GM18861 (cell line): ENCODE results near the gene SPRED1.
"Not testable (repeated sequence)": the region's sequence is repeated elsewhere in the genome, so short reads cannot be mapped to it uniquely, and the experiment has no call there.

Experiments used
- ATAC-seq: cut with Tn5 transposase; IDR thresholded peaks from one replicate; pipeline ENCODE4 v1.9.1; 2021; ENCODE audit not compliant: unreplicated experiment

The SPRED1 gene

DNA sequence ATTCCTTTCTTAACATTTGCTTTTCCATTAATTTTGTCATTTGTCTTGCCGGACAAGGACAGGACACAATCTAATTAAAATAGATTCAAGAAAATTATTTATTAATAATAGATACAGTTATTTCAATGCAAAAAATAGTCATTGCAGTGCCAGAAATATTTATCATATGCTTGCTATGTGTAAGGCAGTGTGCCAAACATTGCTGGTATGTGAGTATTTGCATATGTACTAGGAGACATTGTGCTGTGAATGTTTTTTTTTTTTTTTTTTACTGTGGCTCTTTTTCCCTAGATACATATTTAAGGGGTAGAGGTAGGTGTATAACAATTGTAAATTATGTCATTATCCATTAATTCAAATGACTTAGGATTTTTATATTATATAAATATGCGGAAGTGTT lies 23.3 kb downstream of the SPRED1 start:
- ATAC-seq: no peak

DNA sequence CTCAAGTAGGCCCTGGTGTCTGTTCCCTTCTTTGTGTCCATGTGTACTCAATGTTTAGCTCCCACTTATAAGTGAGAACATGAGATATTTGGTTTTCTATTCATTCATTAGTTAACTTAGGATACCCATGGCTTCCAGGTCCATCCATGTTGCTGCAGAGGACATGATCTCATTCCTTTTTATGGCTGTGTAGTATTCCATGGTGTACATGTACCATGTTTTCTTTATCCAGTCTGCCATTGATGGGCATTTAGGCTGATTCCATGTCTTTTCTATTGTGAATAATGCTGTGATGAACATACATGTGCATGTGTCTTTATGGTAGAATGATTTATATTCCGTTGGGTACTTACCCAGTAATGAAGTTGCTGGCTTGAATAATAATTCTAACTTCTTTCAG lies 24.6 kb downstream of the SPRED1 start:
- not testable (repeated sequence) for ATAC-seq

DNA sequence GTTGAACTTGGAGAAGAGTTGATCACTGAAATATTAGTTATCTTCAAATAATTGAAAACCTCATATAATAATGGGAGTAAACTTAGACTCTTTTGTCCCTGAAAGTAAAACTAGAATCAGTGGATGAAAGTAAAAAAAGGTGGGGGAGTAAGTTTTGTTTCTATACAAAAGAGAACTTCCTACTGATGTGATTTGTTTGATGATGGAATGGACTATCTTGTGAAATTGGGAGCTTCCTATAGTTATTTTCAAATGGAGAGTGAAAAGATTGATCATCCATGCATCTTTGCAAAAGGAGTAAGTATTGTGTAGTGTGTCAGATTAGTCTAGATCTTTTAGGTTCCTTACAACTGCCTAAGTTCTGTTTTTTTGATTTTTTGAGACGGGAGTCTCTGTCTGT lies 28.4 kb downstream of the SPRED1 start:
- ATAC-seq: no peak

DNA sequence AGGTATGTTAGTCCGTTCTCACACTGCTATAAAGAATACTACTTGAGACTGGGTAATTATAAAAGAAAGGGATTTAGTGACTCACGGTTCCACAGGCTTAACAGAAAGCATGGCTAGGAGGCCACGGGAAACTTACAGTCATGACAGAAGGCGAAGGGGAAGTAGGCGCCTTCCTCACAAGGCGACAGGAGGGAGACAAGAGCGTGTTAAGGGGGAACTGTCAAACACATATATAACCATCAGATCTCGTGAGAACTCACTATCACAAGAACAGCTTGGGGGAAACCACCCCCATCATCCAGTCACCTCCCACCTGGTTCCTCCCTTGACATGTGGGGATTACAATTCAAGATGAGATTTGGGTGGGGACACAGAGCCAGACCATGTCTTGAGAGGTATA lies 30.4 kb downstream of the SPRED1 start:
- ATAC-seq: no peak

DNA sequence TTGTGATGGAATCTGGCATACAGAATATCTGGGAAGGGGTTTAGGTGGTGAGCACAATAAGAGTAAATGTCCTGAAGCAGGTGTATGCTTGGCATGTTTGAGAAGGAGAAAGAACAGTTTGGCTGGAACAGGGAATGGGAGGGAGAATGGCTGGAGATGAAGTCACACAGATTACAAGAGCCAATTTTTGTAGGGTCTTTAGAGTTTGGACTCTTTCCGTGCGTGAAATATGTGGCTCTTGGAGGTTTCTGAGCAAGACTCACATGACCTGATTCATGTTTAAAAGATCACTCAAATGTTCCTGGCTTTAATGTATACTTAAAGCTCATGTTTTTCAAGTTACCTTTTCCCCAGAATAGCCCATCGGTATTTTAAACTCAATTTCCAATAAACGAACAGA lies 32.8 kb downstream of the SPRED1 start:
- no peak for ATAC-seq

DNA sequence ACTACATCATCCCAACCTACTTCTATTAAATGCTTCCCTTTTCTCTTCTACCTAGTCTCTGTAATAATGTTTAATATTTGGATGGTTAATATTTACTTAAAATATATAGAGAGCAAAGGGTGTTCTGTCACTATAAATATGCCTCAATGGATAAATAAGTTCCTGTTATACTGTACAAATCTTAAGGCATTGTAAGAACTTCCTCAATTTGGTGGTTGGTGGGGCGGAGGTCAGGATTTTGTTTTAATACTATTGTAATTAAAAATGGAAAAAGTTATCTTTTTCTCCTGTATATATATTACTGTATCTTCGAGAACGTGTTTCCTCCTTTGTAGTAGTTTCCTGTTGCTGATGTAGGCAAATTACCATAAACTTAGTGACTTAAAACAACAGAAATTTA lies 41.5 kb downstream of the SPRED1 start:
- no peak for ATAC-seq

DNA sequence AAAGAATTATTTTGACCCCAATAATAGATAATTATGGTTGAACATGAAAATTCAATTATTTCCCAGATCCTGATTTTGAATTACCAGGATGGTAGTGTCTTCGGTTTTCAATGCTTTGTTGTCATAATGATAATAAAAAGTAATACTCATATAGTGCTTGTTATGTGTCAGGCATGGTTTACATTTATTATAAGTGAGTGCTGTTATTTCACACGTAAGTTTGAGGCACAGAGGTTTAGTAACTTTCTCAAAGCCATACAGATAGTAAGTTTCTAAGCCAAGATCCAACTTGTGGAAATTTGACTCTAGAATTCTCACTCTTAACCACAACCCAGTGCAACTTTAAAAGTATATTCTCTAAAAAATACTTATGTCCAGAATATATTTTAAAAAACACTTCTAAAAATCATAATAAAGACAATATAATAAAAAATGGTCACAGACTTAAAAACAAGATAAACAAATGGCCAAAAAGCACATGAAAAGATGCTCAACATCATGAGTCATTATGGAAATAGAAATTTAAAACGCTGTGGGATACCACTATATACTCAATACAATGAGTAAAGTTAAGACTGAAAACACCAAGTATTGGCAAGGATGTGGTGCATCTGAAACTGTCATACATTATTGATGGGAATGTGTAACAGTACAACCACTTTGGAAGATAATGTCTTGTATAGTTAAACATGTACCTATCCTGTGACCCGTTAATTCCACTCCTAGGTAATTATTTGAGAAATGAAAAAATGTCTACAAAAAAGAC lies 45.2 kb downstream of the SPRED1 start:
- ATAC-seq: no peak

DNA sequence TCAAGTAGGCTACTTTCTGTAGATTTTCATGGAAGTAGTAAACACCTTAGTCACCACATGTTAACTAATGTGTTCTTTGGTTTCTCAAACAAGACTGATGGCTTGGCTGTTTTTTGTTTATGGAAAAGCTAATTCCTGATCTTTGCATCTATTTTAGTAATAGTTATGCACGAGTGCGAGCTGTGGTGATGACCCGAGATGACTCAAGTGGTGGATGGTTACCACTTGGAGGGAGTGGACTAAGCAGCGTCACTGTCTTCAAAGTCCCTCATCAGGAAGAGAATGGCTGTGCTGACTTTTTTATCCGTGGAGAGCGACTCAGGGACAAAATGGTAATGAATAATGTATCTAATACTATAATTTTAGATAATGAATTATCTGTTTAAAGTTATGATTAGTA lies 46.6 kb downstream of the SPRED1 start:
- no peak for ATAC-seq

DNA sequence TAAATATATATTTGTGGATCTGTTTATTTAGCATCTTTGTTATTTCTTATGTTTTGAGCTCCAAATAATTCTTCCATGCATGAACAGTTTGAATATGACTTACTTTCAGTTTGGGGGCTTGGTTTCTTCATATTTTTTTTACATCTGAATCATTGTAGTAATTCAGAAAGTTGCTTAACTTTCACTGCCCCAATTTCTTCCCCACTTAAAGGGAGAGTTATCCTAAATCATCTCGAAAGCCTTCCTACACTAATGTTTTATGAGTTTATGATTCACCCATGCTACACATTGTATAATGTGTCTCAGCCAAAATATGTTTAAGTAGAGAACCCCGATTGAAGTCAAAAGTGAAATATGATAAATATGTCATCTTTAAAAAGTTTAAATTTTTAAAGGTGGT lies 47.8 kb downstream of the SPRED1 start:
- no peak for ATAC-seq

DNA sequence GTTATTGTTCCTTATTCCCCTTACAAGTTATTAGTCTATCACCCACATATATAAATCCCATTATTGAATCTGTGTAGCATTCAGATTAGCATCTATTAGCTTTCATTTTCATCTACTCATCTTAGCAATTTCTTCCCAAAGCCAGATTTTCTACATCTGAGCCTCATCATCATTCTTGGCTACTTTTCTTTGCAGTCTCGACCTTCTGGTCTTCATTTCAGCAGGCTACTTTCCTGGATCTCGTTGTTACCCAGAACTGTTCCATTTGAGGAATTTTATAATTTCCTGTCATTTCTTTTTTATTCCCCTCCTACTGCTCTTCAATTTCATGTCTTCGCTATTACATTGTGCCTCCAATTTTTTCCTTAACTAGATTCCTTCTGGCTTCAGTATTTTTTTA lies 51.8 kb downstream of the SPRED1 start:
- no peak for ATAC-seq

DNA sequence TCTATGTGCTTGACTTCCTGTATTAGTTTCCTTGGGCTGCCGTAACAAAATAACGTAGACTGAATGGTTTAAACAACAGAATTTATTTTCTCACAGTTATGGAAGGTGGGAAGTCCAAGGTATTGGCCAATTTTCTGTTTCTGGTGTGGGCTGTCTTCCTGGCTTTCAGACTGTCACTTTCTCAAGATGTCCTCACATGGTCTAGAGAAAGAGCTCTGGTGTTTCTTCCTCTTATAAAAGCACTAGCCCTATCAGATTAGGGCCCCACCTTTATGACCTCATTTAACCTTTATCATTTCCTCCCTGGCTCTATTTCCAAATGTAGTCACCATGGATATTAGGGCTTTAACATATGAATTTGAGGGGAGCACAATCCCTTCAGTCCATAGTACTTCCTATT lies 54.6 kb downstream of the SPRED1 start:
- ATAC-seq: no peak

DNA sequence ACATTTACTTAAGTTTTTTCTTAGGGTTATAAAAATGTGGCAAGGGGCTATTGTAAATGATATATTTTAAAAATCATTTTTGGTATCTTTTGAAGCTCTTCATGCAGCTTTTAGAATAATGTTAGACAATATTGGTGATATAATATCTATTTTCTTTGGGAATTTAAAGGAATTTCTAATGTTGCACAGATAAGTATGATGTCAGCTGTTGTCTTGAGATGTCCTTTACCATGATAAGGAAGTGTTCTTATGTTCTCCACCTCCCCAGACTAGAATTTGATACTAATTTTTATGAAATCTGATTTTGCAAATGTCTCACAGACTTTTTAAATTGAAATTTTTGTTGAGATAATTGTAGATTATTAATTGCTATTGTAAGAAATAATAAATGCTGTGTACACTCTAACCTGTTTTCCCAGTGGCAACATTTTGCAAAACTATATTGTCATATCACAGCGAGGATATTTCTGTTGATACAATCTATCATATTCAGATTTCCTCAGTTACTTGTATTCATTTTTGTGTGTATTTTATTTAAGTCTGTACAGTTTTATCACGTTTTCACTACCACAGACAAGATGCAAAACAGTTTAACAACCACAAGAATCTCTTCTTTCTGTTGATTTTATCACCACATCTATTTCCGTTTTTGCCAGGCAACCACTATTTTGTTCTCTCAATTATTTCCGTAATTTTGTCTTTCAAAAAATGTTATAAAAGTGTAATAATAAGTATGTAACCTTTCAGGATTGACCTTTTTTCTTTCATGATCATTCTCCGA lies 55.4 kb downstream of the SPRED1 start:
- no peak for ATAC-seq

DNA sequence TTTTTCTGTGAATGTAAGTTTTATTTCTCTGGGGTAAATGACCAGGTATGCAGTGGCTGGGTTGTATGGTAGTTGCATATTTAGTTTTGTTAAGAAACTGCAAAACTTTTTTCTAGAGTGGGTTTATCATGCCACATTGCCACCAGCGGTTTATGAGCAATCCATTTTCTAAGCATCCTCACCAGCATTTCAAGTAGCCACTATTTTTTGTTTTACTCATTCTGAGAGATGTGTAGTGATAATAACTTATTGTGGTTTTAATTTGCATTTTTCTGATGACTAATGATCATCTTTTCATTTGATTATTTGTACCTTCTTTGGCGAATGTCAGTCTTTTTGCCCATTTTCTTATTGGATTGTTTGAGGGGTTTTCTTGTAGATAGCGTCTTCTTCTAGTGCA lies 56.2 kb downstream of the SPRED1 start:
- ATAC-seq: peak; percentile 86

DNA sequence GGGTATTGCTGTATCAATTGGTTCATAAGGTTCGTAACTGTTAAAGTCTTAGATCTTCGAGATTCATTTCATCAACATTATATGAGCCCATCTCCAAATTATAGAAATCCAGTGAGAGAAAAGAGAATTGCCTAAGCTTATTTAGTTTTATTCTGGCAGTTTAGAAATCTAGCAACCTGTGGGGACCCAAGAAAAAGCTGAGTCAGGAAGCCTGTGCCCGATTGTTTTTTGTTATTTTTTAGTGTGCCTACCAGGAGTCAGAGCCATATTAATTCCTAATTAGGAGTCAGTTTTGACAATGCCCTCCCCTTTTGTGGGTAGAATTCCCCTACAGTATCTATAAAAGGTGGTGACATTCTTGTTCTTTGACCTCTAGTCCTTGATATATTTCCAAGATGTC lies 59.6 kb downstream of the SPRED1 start:
- no peak for ATAC-seq

DNA sequence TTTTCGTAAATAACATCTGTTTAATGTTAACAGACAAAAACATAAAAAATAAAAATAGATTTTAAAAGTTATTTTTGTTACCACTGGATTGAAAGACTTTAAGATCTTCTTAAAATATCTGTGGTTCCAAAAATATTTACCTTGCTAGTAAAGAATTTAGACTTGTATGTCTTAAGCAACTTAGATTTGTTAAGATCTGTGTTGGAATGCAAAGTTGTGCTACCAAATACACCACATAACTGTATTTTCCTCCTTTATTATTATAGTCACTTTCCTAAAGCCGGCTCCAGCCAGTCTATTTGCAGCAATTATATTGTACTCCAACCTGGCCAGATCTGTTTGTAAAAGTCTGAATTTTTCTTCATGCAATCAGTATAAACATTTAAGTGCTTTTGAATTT lies 63.7 kb downstream of the SPRED1 start:
- ATAC-seq: no peak

DNA sequence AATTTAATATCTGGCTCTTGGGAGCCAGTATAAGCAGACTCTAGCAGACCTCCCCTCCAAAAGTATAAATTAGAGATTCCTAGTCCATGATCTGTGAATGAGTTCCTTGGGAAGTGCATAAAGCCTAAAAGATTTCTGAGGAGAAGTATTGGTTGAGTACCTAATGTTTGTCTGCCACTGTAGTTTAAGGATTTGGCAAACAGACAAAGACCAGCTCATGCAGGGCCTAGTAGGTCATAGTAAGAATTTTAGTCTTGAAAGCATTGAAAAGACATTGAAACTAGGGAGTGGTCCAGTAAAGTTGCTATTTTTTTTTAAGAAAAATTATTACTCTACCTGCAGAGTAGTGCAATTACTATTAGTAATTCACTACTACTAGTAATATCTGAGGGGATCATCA lies 67.5 kb downstream of the SPRED1 start:
- no peak for ATAC-seq

DNA sequence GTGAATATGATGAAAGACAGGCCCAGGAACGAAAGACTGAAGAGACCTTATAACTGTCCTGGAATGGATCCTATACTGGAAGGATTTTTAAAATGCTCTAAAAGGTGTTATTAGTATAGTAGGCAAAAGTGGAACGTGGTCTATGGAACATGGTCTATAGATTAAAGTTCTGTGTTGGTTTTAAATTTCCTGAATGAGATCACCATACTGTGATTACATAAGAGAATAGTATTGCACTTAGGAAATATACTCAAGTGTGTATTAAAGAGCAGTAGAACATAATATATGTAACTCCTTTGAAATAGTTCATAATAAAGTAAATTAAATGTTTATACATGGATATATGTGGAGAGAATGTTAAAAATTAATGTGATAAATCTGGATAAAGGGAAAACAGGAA lies 68.2 kb downstream of the SPRED1 start:
- no peak for ATAC-seq

DNA sequence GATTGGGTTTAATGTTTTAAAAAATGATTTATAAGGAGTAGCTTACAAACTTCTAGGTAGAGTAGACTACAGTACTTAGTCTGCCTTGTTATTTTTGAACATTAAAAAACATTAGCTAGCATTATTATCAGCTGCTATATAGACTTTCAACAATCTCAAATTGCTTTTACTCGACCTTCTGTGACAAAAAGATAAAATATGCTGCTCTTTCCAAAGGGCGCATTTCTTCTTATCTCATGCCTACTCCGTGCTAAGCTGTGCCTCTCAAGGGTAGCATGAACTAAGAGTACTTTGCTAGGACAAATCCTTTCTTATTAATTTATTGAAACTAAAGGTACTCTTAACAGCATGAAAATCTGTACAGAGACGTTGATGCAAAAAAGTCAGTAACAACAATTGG lies 71.3 kb downstream of the SPRED1 start:
- ATAC-seq: no peak

DNA sequence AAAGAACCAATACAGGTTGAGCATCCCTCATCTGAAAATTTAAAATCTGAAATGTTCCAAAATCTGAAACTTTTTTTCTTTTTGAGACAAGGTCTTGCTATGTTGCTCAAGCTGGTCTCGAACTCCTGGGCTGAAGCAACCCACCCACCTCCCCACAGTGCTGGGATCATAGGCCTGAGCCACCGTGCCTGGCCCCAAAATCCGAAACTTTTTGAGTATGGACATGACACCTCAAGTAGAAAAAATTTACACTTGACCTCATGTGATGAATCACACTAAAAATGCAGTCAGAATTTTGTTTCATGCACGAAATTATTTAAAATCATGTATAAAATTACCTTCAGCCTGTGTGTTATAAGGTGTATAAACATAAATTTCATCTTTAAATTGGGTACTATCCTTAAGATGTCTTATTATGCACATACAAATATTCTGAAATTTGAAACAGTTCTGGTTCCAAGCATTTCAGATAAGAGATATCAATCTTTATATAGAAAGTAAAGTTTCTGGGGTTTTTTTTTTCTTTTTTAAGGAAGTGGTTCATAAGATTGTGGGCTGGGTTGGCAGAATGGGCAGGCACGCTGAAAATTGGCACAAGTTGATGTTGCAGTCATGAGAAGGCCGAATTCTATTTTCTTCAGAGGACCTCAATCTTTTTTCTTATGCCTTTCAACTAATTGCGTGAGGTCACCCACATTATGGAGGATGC lies 72.5 kb downstream of the SPRED1 start:
- ATAC-seq: no peak

DNA sequence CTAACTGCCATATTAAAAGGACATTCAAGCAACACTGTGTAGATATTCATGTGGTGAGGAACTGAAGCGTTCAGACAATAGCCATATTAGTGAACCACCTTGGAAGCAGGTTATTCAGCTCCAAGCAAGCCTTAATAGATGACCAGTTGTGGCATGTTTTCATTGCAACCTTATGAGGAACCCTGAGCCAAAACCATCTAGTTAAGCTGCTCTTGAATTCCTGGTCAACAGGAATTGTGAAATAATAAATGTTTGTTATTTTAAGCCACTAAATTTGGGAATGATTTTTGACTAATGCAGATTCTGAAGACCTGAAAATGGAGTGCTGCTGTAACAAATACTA lies 73.0 kb downstream of the SPRED1 start:
- ATAC-seq: no peak

DNA sequence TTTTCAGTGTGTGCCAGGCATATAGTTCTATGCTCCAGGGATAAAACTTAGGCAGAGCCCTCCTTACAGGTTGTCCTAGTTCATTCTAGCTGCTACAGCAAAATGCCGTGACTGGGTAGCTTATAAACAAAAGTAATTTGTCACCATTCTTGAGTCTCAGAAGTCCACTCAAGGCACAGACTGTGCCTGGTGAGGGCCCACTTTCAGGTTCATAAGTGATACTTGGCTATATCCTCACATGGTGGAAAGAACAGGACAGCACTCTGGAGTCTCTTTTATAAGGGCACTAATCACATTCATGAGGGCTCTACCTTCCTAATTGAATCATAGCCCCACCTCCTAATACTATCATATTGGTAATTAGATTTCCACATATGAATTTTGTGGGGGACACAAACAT lies 80.1 kb downstream of the SPRED1 start:
- ATAC-seq: no peak

DNA sequence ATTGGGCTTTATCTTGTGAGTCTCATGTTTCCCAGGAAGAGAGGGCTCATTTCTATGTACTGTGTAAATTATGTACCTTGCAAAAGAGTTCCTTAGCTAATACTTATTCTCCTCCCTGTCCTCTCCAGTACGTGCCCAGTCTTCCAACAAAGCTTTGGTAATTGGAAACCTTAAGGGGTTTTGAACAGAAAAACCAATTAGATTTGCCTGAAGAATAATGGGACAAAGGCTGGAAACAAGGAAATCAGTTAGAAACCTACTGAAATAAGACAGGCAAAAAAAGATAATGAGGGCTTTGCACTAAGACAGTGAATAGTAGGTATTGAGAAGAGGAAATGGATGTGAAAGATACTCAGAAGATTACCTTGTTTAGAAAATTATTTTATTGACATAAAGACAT lies 82.5 kb downstream of the SPRED1 start:
- no peak for ATAC-seq
